Measurements from ENCODE around the gene SLC12A4.

Gene SLC12A4

DNA sequence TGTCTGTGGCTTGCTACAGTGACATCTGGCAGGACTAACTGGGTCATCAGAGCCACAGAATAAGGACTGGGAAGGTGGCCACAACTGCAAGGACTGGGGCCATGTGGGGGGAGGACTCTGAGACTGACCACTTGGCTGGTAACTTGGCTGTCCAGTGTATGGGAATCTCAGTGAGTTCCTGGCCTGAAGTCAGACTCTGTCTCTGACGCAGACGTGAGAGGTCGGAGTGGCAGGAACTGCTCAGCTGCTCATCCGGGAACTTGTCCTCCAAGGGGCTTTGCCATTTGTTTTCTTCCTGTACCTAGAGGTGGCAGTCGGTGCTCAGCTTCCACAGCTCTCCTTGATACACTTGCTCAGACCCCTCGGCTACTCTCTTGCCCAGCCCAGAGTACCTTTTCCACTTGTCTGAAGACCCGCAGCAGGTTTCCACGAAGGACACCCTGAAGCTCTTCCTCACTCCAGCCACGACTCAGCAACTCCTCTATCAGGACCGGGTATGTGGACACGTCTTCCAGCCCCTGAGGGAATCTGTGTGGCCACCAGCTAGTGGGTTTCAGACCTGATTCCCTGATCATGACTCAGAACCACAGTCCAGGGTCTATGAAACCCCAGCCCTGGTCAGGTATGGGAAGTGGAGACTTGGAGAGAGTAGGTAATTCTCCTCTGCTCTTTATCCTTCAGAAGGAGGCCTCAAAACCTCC is 19.2 kb upstream of the SLC12A4 start:
- TF ChIP-seq CTCF (IDR thresholded peaks at IDR 0.05; ENCODE audit: insufficient read depth, low read length, poor library complexity, severe bottlenecking) (no peak), EZH2phosphoT487 (conservative IDR thresholded peaks at IDR 0.05; ENCODE audit: low read length) (no peak)
- H3K9me2 ChIP-seq (replicated peaks; ENCODE audit: insufficient read depth, low read length), result no peaks in the 10 kb centered on the region
- H3K79me2 ChIP-seq (ENCODE audit: insufficient read depth, low read length), result no peaks in the 10 kb centered on the region
- H2AFZ ChIP-seq (ENCODE audit: low read depth, low read length, severe bottlenecking), result no peak overlapping the region
- H3K4me3 ChIP-seq (ENCODE audit: insufficient read depth, low read length, poor library complexity, severe bottlenecking), result no peak overlapping the region
- H3K27ac ChIP-seq (ENCODE audit: low read depth, low read length), result no peak overlapping the region
- H3K9me3 ChIP-seq (ENCODE audit: insufficient read depth, low read length), result no peaks in the 10 kb centered on the region
- H3K36me3 ChIP-seq (ENCODE audit: low read length), result no peaks in the 10 kb centered on the region
- no peaks in the 10 kb centered on the region for H4K20me1 ChIP-seq (ENCODE audit: low read depth, low read length)
- no peaks in the 10 kb centered on the region for H3F3A ChIP-seq (ENCODE audit: insufficient read depth)
- H3K4me2 ChIP-seq (ENCODE audit: low read depth, low read length, poor library complexity, severe bottlenecking), result no peak overlapping the region
- no peaks in the 10 kb centered on the region for H3K27me3 ChIP-seq (ENCODE audit: low read length)
- no peak overlapping the region for H3K9ac ChIP-seq (ENCODE audit: low read length)

GRCh38 chr16:67986949-67987348 is 18.5 kb upstream of the SLC12A4 start:
- Histone ChIP-seq H3K4me3 (ENCODE audit: insufficient read depth, low read length, poor library complexity, severe bottlenecking) (no peak overlapping the region), H2AFZ (ENCODE audit: low read depth, low read length, severe bottlenecking) (no peak overlapping the region), H3K27ac (ENCODE audit: low read depth, low read length) (no peak overlapping the region), H3K79me2 (ENCODE audit: insufficient read depth, low read length) (no peaks in the 10 kb centered on the region), H3K4me2 (ENCODE audit: low read depth, low read length, poor library complexity, severe bottlenecking) (no peak overlapping the region), H3K36me3 (ENCODE audit: low read length) (no peaks in the 10 kb centered on the region), H3K9me2 (replicated peaks; ENCODE audit: insufficient read depth, low read length) (no peaks in the 10 kb centered on the region), H4K20me1 (ENCODE audit: low read depth, low read length) (no peaks in the 10 kb centered on the region), H3K9ac (ENCODE audit: low read length) (no peak overlapping the region), H3K9me3 (ENCODE audit: insufficient read depth, low read length) (no peaks in the 10 kb centered on the region), H3F3A (ENCODE audit: insufficient read depth) (no peaks in the 10 kb centered on the region), H3K27me3 (ENCODE audit: low read length) (no peaks in the 10 kb centered on the region)
- no peak for TF ChIP-seq EZH2phosphoT487 (conservative IDR thresholded peaks at IDR 0.05; ENCODE audit: low read length)
- no peak for TF ChIP-seq CTCF (IDR thresholded peaks at IDR 0.05; ENCODE audit: insufficient read depth, low read length, poor library complexity, severe bottlenecking)

DNA sequence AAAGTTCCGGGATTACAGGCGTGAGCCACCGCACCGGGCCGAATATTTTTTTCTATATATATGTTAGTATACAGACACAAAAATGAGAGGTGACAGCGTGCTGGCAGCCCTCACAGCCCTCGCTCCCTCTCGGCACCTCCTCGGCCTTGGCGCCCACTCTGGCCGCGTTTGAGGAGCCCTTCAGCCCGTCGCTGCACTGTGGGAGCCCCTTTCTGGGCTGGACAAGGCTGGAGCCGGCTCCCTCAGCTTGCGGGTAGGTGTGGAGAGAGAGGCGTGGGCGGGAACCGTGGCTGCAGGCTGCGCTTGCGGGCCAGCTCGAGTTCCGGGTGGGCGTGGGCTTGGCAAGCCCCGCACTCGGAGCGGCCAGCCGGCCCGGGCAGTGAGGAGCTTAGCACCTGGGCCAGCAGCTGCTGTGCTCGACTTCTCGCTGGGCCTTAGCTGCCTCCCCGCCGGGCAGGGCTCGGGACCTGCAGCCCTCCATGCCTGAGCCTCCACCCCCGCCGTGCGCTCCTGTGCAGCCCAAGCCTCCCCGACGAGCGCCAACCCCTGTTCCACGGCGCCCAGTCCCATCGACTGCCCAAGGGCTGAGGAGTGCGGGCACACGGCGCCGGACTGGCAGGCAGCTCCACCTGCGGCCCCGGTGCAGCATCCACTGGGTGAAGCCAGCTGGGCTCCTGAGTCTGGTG is 13.7 kb upstream of the SLC12A4 start:
- Histone ChIP-seq H3K9me2 (replicated peaks; ENCODE audit: insufficient read depth, low read length) (no peaks in the 10 kb centered on the region), H3K27me3 (ENCODE audit: low read length) (no peaks in the 10 kb centered on the region), H3K4me2 (ENCODE audit: low read depth, low read length, poor library complexity, severe bottlenecking) (no peak overlapping the region), H3K27ac (ENCODE audit: low read depth, low read length) (no peak overlapping the region), H2AFZ (ENCODE audit: low read depth, low read length, severe bottlenecking) (no peak overlapping the region), H3F3A (ENCODE audit: insufficient read depth) (no peaks in the 10 kb centered on the region), H3K9me3 (ENCODE audit: insufficient read depth, low read length) (no peaks in the 10 kb centered on the region), H3K36me3 (ENCODE audit: low read length) (no peaks in the 10 kb centered on the region), H3K4me3 (ENCODE audit: insufficient read depth, low read length, poor library complexity, severe bottlenecking) (no peak overlapping the region), H3K9ac (ENCODE audit: low read length) (no peak overlapping the region), H4K20me1 (ENCODE audit: low read depth, low read length) (no peaks in the 10 kb centered on the region), H3K79me2 (ENCODE audit: insufficient read depth, low read length) (no peaks in the 10 kb centered on the region)
- TF ChIP-seq CTCF (IDR thresholded peaks at IDR 0.05; ENCODE audit: insufficient read depth, low read length, poor library complexity, severe bottlenecking), result no peak
- no peak for TF ChIP-seq EZH2phosphoT487 (conservative IDR thresholded peaks at IDR 0.05; ENCODE audit: low read length)

Measured in SU-DHL-6 (cell line).